Measurements from ENCODE around the gene SLC25A17.

DNA sequence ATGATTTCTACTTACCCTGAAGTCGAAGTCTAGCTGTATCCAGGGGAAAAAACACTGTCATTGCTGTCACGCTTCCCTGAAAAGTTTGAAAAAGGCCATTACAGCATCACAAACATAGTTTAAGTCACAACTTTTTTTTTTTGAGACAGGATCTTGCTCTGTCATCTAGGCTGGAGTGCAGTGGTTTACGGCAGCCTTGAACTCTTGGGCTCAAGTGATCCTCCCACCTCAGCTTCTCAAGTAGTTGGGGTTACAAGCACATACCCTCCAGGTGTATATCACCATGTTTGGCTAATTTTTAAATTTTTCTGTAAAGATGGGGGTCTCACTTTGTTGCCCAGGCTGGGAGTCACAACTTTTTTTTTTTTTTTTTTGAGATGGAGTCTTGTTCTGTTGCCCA is 20.1 kb downstream of the SLC25A17 start:
- TF ChIP-seq, protein P1, sequence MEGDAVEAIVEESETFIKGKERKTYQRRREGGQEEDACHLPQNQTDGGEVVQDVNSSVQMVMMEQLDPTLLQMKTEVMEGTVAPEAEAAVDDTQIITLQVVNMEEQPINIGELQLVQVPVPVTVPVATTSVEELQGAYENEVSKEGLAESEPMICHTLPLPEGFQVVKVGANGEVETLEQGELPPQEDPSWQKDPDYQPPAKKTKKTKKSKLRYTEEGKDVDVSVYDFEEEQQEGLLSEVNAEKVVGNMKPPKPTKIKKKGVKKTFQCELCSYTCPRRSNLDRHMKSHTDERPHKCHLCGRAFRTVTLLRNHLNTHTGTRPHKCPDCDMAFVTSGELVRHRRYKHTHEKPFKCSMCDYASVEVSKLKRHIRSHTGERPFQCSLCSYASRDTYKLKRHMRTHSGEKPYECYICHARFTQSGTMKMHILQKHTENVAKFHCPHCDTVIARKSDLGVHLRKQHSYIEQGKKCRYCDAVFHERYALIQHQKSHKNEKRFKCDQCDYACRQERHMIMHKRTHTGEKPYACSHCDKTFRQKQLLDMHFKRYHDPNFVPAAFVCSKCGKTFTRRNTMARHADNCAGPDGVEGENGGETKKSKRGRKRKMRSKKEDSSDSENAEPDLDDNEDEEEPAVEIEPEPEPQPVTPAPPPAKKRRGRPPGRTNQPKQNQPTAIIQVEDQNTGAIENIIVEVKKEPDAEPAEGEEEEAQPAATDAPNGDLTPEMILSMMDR (conservative IDR thresholded peaks at IDR 0.05 in 1 of 2, IDR thresholded peaks at IDR 0.05 in 1 of 2; ENCODE audit: low read depth in 1 of 2, low read length in 2 of 2): no peak
- no peak for TF ChIP-seq EZH2 (IDR thresholded peaks at IDR 0.05; ENCODE audit: low read length, missing control alignments)

Measured in fibroblast of lung (primary cell).